ENCODE measurements around the gene DNAJC7.

DNA sequence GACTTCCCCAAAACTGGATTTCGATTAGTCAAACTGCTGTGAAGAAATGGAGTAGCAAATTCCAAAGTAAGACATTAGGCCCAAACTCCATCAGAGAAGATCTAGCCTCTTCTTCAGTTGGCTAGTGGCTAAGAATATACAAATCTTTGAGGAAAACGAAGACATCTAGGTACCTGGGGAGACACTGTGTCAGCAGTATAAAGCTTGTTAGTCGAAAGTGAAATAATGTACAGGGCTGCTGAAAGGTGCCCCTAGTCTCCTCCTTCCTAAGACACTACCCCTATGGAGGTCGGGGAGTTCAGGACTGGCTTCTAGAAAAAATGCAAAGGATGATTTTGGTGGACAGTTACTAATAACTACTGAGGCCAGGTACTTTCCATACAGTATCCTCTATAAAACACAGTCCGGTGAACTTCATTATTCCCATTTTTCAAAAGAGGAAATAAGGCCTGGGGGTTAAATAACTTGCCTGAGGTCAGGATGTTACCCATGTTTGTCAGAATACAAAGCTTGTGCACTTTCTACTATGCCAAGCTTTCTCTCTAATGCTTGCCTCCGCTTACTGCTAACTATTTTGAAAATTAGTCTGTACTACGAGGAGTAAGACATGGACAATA, 15.0 kb downstream of the DNAJC7 start:
- TF ChIP-seq, protein P1, sequence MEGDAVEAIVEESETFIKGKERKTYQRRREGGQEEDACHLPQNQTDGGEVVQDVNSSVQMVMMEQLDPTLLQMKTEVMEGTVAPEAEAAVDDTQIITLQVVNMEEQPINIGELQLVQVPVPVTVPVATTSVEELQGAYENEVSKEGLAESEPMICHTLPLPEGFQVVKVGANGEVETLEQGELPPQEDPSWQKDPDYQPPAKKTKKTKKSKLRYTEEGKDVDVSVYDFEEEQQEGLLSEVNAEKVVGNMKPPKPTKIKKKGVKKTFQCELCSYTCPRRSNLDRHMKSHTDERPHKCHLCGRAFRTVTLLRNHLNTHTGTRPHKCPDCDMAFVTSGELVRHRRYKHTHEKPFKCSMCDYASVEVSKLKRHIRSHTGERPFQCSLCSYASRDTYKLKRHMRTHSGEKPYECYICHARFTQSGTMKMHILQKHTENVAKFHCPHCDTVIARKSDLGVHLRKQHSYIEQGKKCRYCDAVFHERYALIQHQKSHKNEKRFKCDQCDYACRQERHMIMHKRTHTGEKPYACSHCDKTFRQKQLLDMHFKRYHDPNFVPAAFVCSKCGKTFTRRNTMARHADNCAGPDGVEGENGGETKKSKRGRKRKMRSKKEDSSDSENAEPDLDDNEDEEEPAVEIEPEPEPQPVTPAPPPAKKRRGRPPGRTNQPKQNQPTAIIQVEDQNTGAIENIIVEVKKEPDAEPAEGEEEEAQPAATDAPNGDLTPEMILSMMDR (IDR thresholded peaks at IDR 0.05): no peak
- TF ChIP-seq POLR2A (IDR thresholded peaks at IDR 0.05) (no peak), EP300 (IDR thresholded peaks at IDR 0.05) (no peak), POLR2AphosphoS5 (IDR thresholded peaks at IDR 0.05) (no peak)

Measured in upper lobe of left lung (tissue), 4 donors.